Stimulated activated CD4-positive, alpha-beta T cell treated with anti-CD3 and anti-CD28 coated beads, Interleukin-4, amount 100 ng/mL, for 24 hours (primary cell): Measurements from ENCODE around the gene ZNF22.
A peak's percentile ranks its signal among the peaks of the same experiment; 100 is the strongest.
"Not testable (repeated sequence)": the region's sequence is repeated elsewhere in the genome, so short reads cannot be mapped to it uniquely, and the experiment has no call there.

ENCODE experiments used
- DNase-seq: peaks from one replicate; pipeline ENCODE4 v3.0.0-alpha.2; 2020

Gene ZNF22

DNA sequence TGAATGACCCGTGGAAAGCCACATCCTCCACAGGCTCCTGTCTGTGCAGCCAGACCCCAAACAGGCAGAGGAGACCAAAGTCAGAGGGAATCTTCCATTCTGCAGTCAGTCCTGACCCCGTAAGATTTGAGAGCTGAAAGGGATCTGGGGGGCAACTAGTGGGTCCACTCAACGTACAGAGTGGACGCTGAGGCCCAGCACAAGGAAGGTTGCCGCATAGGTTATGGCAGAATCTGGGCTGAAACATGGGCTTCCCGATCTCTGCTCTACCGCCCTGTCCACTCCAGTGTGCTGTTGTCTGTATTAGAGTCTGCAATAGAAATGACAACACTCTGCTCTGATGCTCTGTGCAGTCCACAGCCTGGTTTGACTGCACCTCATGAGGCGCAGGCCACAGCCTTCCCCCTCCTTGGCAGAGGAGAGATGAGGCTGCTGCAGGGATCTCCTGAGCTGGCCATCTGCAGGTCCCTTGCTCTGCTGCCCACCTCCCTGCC, 7.9 kb upstream of the ZNF22 start:
- DNase-seq, result no peak

DNA sequence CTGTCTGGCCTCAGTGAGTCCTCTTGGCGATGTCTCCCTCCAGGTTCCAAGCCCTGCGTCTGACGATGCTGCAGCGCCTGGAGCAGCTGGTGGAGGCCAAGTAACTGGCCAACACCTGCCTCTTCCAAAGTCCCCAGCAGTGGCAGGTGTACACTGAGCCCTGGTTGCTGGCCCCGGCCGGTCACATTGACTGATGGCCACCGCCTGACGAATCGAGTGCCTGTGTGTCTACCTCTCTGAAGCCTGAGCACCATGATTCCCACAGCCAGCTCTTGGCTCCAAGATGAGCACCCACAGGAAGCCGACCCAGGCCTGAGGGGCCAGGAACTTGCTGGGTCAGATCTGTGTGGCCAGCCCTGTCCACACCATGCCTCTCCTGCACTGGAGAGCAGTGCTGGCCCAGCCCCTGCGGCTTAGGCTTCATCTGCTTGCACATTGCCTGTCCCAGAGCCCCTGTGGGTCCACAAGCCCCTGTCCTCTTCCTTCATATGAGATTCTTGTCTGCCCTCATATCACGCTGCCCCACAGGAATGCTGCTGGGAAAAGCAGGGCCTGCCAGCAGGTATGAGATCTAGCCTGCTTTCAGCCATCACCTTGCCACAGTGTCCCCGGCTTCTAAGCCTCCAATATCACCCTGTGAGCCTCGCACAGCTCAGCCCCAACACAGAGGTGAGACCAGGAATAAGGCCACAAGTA, 7.3 kb upstream of the ZNF22 start:
- DNase-seq, result no peak

DNA sequence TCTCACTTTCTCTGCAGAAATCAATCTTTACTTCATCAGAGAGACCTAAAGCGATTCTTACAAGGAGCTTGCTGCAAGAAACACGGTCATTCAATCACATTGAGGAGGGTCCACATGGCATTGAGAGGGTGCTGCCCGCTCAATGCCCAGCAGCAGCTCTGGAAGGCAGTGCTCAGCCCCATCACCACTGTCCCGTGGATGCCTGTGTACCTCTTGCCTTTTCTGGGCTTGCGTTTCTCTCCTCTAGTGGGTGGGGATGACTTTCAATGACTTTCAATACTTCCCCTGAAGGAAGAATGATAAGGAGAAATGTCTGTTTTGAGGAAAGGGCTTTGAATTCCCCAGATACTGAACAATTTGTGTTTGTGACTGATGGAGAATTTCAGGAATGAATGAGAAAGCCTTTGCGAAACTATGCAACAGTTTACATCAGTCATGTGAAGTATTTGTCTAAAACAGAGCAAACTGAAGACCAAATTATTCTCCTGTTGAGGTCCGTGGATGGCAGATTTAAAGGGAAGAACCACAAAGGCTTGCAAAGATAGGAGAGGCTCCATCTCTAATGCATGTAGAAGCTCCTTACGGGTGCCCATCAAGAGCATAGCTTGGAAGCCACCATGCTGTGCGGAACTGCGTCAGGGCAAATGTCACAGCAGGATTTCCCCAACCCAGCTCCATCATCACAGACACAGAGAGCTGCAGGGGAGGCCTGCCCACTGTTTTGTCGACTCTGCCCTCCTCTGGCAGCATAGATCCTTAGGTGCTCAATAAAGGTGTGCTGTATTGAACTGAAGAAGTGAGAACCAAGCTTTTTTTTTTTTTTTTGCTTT, 6.6 kb upstream of the ZNF22 start:
- DNase-seq, result no peak

- DNase-seq, result no peak
These were observed 5.8 kb upstream of the ZNF22 start for GRCh38 chr10:44994752-44995530.

DNA sequence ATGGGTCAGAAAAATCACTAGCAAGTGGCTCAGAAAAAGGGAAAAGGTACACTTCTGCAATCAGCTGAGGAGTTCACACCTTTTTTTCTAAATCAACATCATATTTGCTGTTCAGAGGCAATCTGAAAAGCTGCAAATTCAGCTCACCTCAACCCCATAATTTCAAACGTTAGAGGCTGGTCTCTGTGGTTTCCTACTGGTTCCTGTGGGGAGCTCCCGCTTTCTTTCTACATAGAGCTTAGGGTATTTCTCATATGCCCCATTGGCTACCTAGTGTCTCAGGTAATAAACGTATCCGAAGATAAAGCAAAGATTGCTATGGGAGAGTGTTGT, 5.2 kb upstream of the ZNF22 start:
- no peak for DNase-seq

GRCh38 chr10:44995914-44996669, 4.6 kb upstream of the ZNF22 start:
- no peak for DNase-seq

DNA sequence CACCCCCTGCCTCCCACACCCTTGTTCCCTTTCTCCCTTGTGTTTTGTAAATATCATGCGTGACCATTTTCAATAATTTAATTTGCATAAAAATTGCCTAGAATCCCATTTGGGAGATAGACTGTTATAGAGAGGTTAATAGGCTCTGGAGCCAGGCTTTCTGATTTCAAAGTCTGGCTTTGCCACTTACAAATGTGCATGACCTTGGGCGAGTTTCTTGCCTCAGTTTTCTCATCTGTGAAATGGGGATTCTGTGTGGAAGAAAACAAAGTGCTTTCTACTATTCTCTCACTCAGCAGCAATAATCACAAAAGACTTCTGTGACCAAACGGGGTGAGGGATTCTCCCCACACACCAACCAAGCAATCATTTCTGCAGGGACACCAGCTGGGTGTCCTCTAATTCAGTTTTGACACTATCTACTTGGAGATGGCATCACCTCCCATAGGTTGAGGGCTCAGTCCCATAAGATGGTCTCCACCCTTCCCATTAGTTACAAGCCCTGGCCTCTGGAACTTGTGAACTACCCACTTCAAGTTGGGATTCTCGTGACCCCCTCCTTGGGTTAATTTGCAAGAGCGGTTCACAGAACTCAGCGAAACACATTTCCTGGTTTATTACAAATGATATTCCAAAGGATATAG, 3.5 kb upstream of the ZNF22 start:
- DNase-seq, result no peak

DNA sequence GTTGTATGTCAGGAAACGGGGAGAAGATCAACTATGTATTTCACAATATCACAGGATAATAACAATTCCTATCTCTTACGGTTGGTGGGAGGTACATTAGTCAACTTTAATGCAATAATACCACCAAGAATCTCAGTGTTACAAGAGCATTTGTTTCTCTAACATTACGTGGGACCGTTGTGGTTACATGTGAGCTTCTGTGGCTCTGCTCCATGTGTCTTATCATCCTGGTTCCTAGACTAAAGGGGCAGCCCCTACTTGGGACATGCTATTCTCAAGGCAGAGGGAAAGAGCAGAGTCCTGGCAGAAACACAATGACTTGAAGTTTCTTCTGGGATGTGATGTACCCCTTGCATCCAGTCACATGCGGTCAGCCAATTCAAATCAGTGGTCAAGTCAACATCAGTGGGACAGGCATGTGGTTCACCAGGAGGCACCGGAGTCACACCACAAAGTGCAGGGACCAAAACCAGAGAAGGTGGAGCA, 2.5 kb upstream of the ZNF22 start:
- DNase-seq, result no peak

DNA sequence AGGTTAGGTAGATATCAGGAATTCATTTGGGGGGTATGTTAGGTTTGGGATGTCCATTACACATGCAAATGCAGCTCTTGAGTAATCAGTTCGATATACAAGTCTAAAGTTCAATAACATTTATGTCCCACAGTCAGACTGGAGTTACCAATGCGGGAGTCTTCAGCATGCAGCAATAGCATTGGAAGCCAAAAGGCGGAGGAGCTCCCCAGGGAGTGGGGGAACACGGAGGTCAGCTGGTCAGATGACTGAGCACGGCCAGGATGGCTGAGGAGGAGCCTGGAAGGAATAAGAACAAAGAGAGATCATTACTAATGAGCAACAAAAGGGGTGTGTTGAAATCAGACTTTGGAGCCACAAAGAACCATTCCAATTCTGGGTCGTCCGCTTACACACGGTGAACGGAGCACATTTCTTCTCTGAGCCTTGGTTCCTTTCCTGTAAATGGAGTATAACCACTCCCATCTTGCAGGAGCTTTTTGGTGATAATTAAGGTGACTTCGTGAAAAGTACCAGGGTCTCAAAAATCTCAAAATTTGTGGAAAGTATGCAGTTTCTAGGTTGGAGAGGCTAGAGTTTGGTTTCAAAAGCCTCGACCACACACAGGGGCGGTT, 478 bp upstream of the ZNF22 start:
- no peak for DNase-seq

GRCh38 chr10:45001381-45002148, 842 bp downstream of the ZNF22 start:
- DNase-seq, result peak; percentile 51

DNA sequence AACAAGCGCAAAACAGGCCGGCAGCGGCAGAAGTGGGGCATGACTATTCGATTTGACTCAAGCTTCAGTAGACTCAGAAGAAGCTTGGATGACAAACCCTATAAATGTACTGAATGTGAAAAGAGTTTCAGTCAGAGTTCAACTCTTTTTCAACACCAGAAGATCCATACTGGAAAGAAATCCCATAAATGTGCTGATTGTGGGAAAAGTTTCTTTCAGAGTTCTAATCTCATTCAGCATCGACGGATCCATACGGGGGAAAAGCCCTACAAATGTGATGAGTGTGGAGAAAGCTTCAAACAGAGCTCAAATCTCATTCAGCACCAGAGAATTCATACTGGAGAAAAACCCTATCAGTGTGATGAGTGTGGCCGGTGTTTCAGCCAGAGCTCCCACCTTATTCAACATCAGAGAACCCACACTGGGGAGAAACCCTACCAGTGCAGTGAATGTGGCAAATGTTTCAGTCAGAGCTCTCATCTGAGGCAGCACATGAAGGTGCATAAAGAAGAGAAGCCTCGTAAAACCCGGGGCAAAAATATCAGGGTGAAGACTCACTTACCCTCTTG, 2.8 kb downstream of the ZNF22 start:
- DNase-seq, result no peak

- no peak for DNase-seq
These were observed 3.9 kb downstream of the ZNF22 start for GRCh38 chr10:45004661-45005060.

- DNase-seq, result no peak
These were observed 4.6 kb downstream of the ZNF22 start for GRCh38 chr10:45005284-45005683.

DNA sequence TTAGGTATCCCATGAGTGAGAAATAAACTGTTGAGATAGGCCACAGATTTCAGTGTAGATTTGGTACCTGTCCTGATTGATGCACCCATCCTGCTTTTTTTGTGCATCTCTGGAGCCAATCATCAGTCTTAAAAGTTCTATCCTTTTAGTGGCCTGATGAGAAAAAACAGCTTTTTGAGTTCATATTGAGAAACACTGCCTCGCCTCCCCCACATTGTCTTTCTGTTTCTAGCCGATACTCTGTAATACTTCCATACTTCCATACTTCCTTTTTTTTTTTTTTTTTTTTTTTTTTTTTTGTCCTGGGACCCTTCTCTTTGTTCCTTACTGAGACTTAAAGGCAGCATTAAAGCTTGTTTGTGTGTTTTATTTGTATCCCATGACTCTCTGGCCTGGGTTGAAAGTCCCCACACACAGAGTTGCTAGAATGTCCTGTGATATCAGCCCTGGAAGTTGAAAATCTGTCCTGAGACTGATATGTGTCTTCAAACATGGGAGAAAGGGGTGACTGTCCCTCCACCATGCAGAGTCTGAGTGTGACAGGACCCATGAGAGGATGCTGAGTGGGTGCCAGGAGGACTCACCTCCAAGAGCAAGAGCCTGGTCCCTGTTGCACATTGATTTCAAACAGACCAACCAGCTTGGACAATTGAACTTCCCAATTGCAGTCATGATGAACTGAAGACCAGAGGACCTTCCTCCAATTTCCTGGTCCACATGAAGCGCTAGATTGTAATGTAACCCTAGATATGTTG, 5.7 kb downstream of the ZNF22 start:
- no peak for DNase-seq

GRCh38 chr10:45008524-45009161, 7.9 kb downstream of the ZNF22 start:
- peak; percentile 26 for DNase-seq

DNA sequence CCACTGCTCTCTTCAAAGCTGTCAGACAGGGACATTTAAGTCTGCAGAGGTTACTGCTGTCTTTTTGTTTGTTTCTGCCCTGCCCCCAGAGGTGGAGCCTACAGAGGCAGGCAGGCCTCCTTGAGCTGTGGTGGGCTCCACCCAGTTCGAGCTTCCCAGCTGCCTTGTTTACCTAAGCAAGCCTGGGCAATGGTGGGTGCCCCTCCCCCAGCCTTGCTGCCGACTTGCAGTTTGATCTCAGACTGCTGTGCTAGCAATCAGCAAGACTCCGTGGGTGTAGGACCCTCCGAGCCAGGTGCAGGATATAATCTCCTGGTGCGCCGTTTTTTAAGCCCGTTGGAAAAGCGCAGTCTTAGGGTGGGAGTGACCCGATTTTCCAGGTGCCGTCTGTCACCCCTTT, 13.8 kb downstream of the ZNF22 start:
- DNase-seq, result not testable (repeated sequence)

DNA sequence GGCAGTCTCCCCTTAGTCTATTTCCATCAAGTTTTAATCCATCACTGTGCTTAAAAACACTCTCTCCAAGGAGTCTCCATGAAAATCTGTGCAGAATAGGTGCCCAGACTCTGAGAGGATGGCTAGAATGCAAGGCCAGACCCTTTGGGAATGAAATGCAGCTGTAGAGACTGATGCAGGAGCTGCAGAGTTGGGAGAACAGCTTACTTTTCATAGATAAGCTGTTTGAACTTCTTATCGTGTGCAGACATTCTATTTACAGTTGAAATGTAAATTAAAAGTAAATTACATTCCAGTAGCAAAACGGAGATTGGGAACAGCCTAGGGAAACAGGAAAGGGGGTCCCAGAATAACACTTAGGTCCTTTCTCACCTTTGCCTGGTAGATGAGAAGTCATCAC, 14.9 kb downstream of the ZNF22 start:
- DNase-seq, result no peak

- no peak for DNase-seq
These were observed 22.7 kb downstream of the ZNF22 start for GRCh38 chr10:45023426-45023825.

GRCh38 chr10:45034301-45034700, 33.6 kb downstream of the ZNF22 start:
- DNase-seq, result no peak
